Esophagus mucosa (tissue), 1 donor: ENCODE measurements around the gene PLA2R1. TPM values are rescaled to one million over a fixed set of nuclear protein-coding genes. Genes with fewer than 3 reads are reported as not detected.
"Not testable (repeated sequence)": the region's sequence is repeated elsewhere in the genome, so short reads cannot be mapped to it uniquely, and the experiment has no call there.

Experiments
- ATAC-seq: fragments of 200-7000 bp; cut with Tn5 transposase; one replicate; pipeline ENCODE4 v1.9.1; 2020
- total RNA-seq: library from RNA; stranded (reverse); gene quantifications from one replicate; pipeline ENCODE4 v1.2.4, GENCODE V29; 2023
- donor health status: DM: yes; HTN: yes; CAD: no.

The PLA2R1 gene
- total RNA-seq, 1 donor from 2014 or later = 6.2 TPM

GRCh38 chr2:159982270-159982669 lies 80.1 kb downstream of the PLA2R1 start:
- peak; percentile 93 for ATAC-seq

GRCh38 chr2:159976527-159977160 lies 85.8 kb downstream of the PLA2R1 start:
- no peak for ATAC-seq

- ATAC-seq = no peak
These were observed 89.1 kb downstream of the PLA2R1 start for GRCh38 chr2:159973325-159973724.

DNA sequence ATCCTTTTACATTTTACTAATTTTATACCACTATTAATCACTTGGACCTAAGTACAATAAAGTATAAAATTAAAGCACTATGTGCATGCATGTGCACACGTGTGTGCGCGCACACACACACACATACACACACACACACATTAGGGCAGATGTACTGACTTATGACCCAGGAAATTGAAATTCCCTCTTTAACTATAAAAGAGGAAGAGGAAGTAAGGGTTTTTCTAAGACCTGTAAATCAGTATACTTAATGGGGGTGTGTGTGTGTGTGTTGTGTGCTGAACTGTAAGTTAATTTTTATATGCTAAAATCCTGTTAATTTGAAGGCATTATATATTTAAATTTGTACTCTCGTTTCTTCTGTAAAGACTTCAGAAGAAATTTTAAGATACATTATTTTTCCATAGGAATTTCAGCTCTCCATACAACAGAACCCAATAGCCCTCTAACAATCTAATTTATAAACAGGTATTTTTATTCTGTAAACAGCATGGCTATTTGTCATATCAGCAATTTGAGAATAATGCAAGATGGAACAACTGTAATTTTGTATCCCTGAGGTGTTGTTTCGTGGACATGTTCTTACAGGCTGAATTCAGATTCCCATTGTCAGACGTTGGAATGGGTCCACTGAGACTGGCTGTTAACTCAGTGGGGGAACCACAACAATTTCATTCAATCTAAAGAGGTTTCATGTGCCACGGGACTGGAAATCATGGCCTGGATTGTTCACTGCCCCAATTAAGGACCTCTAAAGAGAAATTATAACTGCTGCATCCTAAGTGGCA lies 90.9 kb downstream of the PLA2R1 start:
- ATAC-seq = no peak

GRCh38 chr2:159970548-159970947 lies 91.9 kb downstream of the PLA2R1 start:
- ATAC-seq = not testable (repeated sequence)

DNA sequence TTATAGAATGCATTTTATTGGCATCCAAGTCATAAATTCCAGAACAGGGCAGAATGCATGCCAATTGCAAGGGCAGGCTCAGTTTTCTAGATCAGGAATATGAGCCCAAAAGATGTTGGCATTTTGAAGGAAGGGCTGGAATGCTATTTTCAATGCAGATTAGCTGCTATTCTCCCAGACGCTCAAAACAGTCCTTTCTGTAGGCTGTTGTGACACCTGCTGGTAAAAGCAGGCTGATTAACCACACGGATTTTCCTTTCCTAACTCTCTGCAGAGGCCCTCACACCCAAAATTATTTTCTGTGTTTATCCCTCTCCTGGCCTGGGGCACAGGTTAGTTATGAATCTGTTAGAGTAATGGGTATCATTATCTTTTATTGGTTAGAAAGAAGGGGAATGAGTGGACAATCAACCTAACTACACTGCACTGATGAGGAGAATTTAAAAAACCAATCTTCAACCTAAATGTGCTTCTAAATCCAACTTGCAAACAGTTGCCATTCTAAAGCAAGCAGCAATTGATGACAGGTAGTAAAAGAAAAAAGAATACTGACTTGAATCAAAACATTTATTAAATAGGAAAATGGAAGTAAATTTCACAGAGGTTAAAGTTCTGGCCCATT lies 94.0 kb downstream of the PLA2R1 start:
- ATAC-seq = peak; percentile 60

GRCh38 chr2:159963700-159964099 lies 98.7 kb downstream of the PLA2R1 start:
- no peak for ATAC-seq

DNA sequence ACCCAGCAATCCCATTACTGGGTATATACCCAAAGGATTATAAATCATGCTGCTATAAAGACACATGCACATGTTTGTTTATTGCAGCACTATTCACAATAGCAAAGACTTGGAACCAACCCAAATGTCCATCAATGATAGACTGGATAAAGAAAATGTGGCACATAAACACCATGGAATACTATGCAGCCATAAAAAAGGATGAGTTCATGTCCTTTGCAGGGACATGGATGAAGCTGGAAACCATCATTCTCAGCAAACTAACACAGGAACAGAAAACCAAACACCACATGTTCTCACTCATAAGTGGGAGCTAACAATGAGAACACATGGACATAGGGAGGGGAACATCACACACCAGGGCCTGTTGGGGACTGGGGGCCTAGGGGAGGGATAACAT lies 99.9 kb downstream of the PLA2R1 start:
- ATAC-seq = not testable (repeated sequence)

DNA sequence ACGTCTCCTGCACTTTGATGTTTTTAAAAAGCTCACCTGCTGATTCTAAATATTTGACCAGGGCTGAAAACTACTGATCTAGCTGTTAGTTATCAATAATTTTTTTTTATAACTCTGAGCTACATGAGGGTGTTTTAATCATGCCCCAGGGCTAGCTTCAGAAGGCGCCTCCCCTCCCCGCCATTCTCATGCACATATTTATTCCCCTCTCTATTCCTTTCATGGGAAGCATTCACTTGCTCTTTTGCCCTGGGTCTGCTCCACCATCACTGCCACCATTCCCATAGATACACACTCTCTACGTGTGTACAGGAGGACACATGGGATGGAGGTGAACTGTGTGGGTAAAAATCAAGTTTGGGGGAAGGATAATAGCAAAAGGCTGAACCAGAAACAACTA lies 101.0 kb downstream of the PLA2R1 start:
- ATAC-seq = no peak

DNA sequence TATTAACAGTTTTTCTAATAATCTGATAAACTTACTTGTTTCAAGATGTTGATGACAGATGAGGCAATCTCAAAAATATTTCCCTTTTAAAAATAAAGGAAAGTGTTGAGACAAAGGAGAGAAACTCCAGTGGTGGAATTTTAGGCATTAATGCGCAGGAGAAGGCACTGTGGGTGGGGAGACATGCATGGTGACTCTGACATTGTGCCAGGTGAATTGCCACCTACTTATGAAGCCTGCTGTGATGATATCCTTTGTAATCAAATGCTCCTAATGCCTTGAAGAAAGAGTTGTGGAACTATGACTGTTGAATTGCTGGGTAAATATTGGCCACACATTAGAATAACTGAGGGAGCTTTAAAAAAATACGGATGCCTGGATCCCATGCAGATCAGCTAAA lies 101.4 kb downstream of the PLA2R1 start:
- ATAC-seq = peak; percentile 60

DNA sequence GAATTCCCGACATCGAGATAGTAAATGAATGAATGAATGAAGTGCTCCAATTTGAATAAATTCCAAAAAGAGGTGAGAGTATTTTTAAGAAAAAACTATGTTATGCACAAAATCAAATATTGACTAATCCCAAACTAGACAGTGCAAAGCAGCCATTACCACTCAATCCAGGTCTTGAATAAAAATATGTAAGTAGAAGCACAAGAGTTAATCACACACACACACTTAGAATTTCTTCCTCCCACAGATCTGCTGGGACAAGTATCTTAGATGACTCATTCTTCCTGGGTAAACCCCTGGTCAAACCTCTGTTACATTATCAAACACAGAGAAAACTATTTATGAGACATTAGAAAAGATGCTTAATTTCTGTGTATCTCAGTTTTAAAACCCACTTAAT lies 102.0 kb downstream of the PLA2R1 start:
- ATAC-seq = peak; percentile 97

GRCh38 chr2:159959136-159959535 lies 103.3 kb downstream of the PLA2R1 start:
- ATAC-seq = no peak

DNA sequence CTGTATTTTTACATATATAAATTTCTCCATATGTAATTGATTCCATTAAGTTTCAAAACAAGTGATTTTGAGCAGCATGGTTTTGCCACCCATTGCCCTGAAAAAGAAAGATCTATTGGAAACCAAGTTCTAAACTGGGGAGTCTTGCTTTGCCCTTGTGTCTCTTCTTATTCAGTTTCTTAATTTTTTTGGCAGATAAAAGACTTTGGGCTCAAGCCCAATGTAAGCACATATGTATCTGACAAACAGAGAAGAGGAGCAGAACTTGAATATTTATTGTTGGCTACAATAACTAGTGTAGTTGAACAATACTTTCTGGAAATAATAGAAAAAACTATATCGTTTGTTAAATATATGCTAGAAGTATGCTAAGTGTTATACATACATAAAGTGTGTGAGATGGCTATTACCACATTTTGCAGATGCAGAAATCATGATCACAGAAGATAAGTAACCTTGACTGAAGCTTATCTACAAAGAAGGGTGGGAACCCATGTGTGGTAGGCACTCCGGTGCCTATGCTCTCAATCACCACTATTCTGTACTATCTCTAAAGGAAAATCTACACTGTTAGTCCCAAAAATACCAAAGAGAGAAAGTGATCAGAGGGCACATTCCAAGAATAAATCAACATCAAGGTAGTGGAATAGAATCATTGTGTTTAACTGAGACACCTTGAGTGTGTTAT lies 109.1 kb downstream of the PLA2R1 start:
- ATAC-seq = no peak

DNA sequence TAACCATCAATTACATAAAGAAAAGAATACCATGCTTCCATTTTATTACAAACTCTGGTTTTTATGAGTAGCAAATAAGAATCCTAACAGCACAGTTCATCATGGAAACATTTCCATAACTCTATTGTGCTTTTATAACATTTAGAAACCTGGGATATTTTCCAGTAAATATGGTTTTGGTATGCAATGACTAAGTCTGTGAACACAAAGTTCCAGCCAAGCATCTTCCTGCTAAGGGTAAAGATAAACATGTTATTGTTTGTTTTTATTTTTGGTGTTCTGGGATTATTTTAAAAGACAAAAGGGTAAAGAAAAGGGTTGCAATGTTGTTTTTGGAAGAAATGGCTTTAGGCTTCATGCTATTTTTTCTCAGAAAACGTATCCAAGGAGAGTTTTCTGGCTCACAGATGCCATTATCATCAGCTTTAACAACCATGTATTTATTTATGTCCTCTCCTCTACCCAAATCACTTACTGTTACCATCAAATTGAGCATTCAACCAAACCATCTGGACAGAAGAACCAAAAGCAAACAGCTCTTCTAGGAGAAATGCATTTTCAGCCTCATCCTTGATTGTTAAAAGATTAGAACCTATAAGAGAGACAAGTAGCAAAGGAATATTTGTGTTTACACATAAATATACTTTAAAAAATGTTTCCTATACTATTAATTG lies 116.0 kb downstream of the PLA2R1 start:
- no peak for ATAC-seq

DNA sequence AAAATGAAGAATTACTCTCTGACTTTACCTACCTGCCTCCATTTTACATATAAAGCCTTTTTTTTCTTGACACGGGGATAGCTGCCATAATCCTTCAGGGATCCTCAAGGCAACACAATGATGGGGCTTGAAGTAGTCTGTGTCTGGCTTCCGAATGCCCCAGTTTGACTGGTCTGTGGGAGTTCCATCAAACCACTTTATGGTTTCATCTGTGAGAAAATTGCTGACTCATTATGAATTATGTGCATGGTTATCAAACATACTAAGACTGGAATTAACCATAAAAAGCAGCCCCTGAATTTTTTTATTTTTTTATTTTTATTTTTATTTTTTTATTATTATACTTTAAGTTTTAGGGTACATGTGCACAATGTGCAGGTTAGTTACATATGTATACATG lies 117.5 kb downstream of the PLA2R1 start:
- no peak for ATAC-seq

- no peak for ATAC-seq
These were observed 120.3 kb downstream of the PLA2R1 start for GRCh38 chr2:159942146-159942545.

DNA sequence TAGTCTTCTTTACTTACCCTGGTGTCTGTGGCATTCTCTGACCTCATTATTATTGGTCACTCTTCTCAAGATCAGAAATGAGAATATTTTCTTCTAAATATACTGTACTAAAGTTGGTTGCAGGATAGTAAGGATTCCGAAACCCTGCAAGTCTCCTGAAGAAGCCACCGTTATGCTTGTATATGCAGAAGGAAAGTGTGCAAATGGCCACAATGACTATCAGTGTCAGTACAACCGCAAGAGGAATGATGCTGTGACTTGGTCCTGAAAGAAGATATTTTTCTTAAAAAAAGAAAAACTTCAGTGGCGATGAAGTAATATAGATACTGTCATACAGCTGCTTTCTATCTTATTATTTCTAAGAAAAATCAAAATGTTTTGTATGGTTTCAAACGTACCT lies 120.7 kb downstream of the PLA2R1 start:
- no peak for ATAC-seq

- ATAC-seq = no peak
These were observed 122.5 kb downstream of the PLA2R1 start for GRCh38 chr2:159939946-159940345.

DNA sequence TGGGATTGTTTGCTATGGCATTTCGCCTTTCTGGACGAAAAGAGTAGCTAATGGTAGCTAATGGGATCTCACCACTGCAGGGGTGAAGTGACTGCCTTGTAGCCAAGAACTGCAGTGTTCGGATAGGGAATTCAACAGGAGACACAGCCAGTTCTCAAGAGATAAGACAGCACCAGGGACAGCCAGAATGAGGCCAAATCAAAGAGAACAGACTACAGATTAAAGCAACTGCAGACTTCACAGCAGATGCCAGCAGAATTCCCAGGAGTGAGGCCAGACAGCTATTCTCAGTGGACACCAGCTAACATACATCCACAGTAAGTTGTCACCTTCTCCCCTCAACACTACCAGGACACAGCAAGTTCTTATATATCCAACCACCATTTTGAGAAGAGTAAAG lies 124.0 kb downstream of the PLA2R1 start:
- no peak for ATAC-seq

DNA sequence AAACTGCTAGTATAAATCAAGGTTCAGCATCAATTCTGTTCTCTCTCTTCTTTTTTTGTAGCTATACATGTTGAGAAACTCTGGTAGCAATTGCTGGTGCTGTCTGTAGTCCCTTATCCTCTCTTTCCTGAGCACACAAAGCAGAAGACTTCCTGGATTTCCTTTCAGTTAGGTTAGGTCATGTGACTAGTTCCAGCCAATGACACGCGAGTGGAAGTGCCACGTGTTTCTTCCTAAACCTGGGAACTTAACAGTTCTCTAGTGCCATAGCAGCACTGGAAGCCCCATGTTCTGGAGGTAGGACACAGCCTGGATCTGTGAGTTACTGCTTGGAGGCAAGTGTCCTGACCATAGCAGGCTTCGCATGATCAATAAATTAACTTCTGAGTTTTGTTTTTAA lies 125.9 kb downstream of the PLA2R1 start:
- no peak for ATAC-seq

DNA sequence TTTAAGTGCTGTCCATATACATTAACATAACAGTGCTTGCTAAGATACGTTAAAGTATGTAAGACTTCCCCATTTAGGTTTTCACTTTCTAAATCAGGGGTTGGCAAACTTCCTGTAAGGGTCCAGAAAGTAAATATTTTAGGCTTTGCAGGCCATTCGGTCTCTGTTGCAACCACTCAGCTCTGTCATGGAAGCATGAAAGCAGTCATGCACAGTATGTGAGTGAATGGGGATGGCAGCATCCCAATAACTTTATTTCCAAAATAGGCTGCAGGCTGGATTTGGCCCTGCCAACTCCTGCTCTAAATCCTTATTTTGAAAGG lies 128.7 kb downstream of the PLA2R1 start:
- ATAC-seq = no peak

DNA sequence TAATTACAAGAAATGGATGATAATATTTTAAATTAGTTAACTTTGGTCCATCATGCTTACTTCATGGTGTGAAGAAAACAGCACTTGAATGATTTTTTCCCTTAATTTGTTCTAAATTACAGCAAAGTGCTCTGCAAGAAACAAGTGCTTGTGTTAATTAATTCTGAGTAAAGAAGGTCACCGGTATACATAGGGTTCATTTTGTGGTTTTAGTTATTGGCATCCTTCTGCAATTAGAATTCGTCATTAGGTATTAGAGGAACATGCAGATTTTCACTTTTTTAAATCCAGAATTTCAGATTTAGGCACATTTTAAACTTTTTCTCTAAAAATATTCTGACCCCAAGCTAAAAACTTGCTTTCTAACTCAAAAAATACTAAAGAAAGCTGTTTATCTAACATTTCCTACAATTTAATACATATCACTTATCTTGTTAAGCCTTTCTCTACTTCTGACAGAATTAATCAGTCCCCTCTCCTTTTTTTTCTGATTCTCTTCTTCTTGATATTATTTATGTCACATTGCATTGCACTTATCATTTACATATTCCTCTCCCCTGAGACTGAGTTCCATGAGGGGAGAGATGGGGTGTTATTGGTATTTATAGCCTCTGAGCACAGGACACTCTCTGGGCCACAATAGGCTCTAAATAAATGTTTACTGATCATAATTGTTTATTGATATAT lies 129.2 kb downstream of the PLA2R1 start:
- ATAC-seq = no peak
